GM19395 (cell line): ENCODE results near the gene STAP1.
"Not testable (repeated sequence)": the region's sequence is repeated elsewhere in the genome, so short reads cannot be mapped to it uniquely, and the experiment has no call there.

Experiments
- ATAC-seq: cut with Tn5 transposase; IDR thresholded peaks from one replicate; pipeline ENCODE4 v1.9.1; 2021; ENCODE audit warnings: mild to moderate bottlenecking, moderate library complexity; ENCODE audit not compliant: unreplicated experiment

The STAP1 gene

GRCh38 chr4:67558493-67558892, at the start of gene STAP1:
Gene STAP1, plus strand, starts transcription at chr4:67558727. Its CDS starts 83 bp downstream, at chr4:67558810.
- peak; percentile 75 for ATAC-seq

- no peak for ATAC-seq
Measured at GRCh38 chr4:67512501-67512900, 46.0 kb upstream of the STAP1 start.

GRCh38 chr4:67520141-67520540, 38.4 kb upstream of the STAP1 start:
- ATAC-seq, result no peak

GRCh38 chr4:67521506-67521905, 37.0 kb upstream of the STAP1 start:
- peak; percentile 85 for ATAC-seq

- ATAC-seq, result no peak
Measured at GRCh38 chr4:67522230-67522629, 36.3 kb upstream of the STAP1 start.

- ATAC-seq, result no peak
Measured at GRCh38 chr4:67522851-67523671, 35.5 kb upstream of the STAP1 start.

- ATAC-seq, result not testable (repeated sequence)
Measured at GRCh38 chr4:67524140-67524539, 34.4 kb upstream of the STAP1 start.

- ATAC-seq, result no peak
Measured at GRCh38 chr4:67531379-67531962, 27.1 kb upstream of the STAP1 start.

GRCh38 chr4:67532397-67532796, 26.1 kb upstream of the STAP1 start:
- ATAC-seq, result not testable (repeated sequence)

GRCh38 chr4:67533112-67533511, 25.4 kb upstream of the STAP1 start:
- no peak for ATAC-seq

- no peak for ATAC-seq
Measured at GRCh38 chr4:67535280-67535840, 23.2 kb upstream of the STAP1 start.

- ATAC-seq, result no peak
Measured at GRCh38 chr4:67539830-67540229, 18.7 kb upstream of the STAP1 start.

GRCh38 chr4:67542076-67542475, 16.5 kb upstream of the STAP1 start:
- ATAC-seq, result no peak

- ATAC-seq, result peak; percentile 95
Measured at GRCh38 chr4:67545199-67546003, 13.1 kb upstream of the STAP1 start, which contains the start of gene CENPC. Gene CENPC, minus strand, starts transcription at chr4:67545503. Its CDS starts 148 bp downstream, at chr4:67545355.

GRCh38 chr4:67546004-67546356, 12.5 kb upstream of the STAP1 start:
- ATAC-seq, result no peak

- ATAC-seq, result no peak
Measured at GRCh38 chr4:67546971-67547370, 11.6 kb upstream of the STAP1 start.

GRCh38 chr4:67549123-67549522, 9.4 kb upstream of the STAP1 start:
- ATAC-seq, result peak; percentile 27

- peak; percentile 44 for ATAC-seq
Measured at GRCh38 chr4:67550451-67550850, 8.1 kb upstream of the STAP1 start.

GRCh38 chr4:67550857-67551256, 7.7 kb upstream of the STAP1 start:
- peak; percentile 45 for ATAC-seq

- not testable (repeated sequence) for ATAC-seq
Measured at GRCh38 chr4:67552146-67552792, 6.3 kb upstream of the STAP1 start.

GRCh38 chr4:67554096-67554495, 4.4 kb upstream of the STAP1 start:
- ATAC-seq, result no peak
